Measurements from ENCODE around the gene GJB1. TPM values are rescaled to one million over a fixed set of nuclear protein-coding genes. Genes with fewer than 3 reads are reported as not detected.

GJB1 gene
- total RNA-seq, 4 donors from 2014 or later = not detected

DNA sequence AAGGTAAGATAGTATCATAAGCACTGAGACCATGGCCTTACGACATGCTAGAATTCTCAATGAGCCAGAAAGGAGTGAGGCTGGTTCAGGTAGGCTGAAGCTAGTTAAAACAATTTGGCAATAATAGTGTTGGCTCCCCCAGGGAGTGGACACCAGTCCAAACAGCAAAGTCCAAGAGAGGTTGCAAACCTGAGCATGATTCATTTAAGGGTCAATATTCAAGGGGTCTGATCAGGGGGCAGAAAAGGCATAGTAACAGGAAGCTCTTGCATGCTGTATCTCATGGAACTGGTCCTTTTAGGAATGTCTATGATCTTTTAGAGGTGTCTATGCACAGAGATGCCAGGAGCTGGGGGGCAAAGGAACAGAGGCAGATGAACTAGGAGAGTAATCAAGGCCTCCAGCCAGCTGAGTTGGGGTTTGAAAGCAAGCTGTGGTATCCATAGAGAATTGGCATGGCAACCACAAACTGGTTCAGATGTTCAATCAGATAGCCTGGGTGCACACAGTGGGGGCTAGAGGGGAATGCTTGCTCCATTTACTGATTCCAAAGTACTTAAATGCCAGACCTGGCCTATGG, 5.1 kb downstream of the GJB1 start:
- Histone ChIP-seq H3K36me3 (no peaks in the 10 kb centered on the region), H3K27me3 (no peaks in the 10 kb centered on the region), H3K4me3 (no peak overlapping the region), H3K4me1 (no peaks in the 10 kb centered on the region), H3K27ac (no peak overlapping the region), H3K9me3 (no peaks in the 10 kb centered on the region)
- TF ChIP-seq CTCF (IDR thresholded peaks at IDR 0.05) (no peak), POLR2A (IDR thresholded peaks at IDR 0.05) (no peak), EP300 (IDR thresholded peaks at IDR 0.05) (no peak), POLR2AphosphoS5 (IDR thresholded peaks at IDR 0.05) (no peak)
- WGBS, 2 donors (ENCODE audit: low coverage in 1 of 2) = 80% methylated on average over 1 of the region's 1 CpG; no CpG with 5 or more reads in 1 of the 2 donors
- ATAC-seq = no peak

GRCh38 chrX:71235482-71235881, 12.5 kb downstream of the GJB1 start:
- TF ChIP-seq POLR2A (IDR thresholded peaks at IDR 0.05) = no peak
- no peak for TF ChIP-seq CTCF (IDR thresholded peaks at IDR 0.05)
- TF ChIP-seq EP300 (IDR thresholded peaks at IDR 0.05) = no peak
- no peak for TF ChIP-seq POLR2AphosphoS5 (IDR thresholded peaks at IDR 0.05)
- Histone ChIP-seq H3K4me3 (no peak overlapping the region), H3K27ac (no peak overlapping the region), H3K36me3 (peaks cover 0 to 5% of the 10 kb centered on the region in 2 donors), H3K27me3 (no peaks in the 10 kb centered on the region), H3K9me3 (no peaks in the 10 kb centered on the region), H3K4me1 (no peaks in the 10 kb centered on the region)
- ATAC-seq = no peak
- WGBS, 2 donors (ENCODE audit: low coverage in 1 of 2) = 44 to 58% methylated on average over 2 of the region's 3 CpGs

GRCh38 chrX:71236836-71237235, 13.8 kb downstream of the GJB1 start:
- no peak overlapping the region for H3K27ac ChIP-seq
- no peak for TF ChIP-seq EP300 (IDR thresholded peaks at IDR 0.05)
- TF ChIP-seq POLR2AphosphoS5 (IDR thresholded peaks at IDR 0.05) = no peak
- TF ChIP-seq CTCF (IDR thresholded peaks at IDR 0.05) = no peak
- TF ChIP-seq POLR2A (IDR thresholded peaks at IDR 0.05) = no peak
- H3K27me3 ChIP-seq = no peaks in the 10 kb centered on the region
- H3K4me1 ChIP-seq = no peaks in the 10 kb centered on the region
- no peak for ATAC-seq
- no CpG with 5 or more reads among the region's 1 CpG for WGBS, 2 donors (ENCODE audit: low coverage in 1 of 2)
- H3K36me3 ChIP-seq = peaks cover 0 to 18% of the 10 kb centered on the region in 2 donors
- no peaks in the 10 kb centered on the region for H3K9me3 ChIP-seq
- no peak overlapping the region for H3K4me3 ChIP-seq

DNA sequence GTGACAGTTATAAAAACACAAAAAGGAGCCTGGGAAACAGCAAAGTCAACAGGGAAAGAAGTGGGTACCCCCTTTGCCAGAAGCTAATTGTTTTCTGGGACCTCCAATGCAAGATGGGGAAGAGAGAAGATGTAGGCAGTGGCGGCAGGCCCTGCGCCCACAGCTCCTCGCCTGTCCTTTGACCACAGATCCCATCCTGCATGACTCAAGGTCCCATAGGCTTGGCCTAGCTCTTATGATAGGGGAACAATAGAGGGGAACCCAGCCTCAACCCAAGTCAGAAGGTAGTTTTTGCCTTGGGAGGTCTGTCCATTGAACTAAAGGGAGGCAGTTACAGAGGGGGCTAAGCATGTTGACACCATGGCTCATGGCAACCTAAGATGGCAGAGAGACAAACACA, 16.8 kb downstream of the GJB1 start:
- ATAC-seq = no peak
- Histone ChIP-seq H3K9me3 (no peaks in the 10 kb centered on the region), H3K27me3 (no peaks in the 10 kb centered on the region), H3K4me3 (no peak overlapping the region), H3K36me3 (peaks cover 0 to 48% of the 10 kb centered on the region in 2 donors), H3K27ac (no peak overlapping the region), H3K4me1 (no peaks in the 10 kb centered on the region)
- WGBS, 2 donors (ENCODE audit: low coverage in 1 of 2) = 73% methylated on average over 3 of the region's 3 CpGs; no CpG with 5 or more reads in 1 of the 2 donors
- TF ChIP-seq POLR2A (IDR thresholded peaks at IDR 0.05) = no peak
- TF ChIP-seq EP300 (IDR thresholded peaks at IDR 0.05) = no peak
- no peak for TF ChIP-seq CTCF (IDR thresholded peaks at IDR 0.05)
- TF ChIP-seq POLR2AphosphoS5 (IDR thresholded peaks at IDR 0.05) = no peak

GRCh38 chrX:71241301-71241700, 18.3 kb downstream of the GJB1 start:
- H3K9me3 ChIP-seq = no peaks in the 10 kb centered on the region
- no peak for TF ChIP-seq EP300 (IDR thresholded peaks at IDR 0.05)
- no peak for TF ChIP-seq POLR2A (IDR thresholded peaks at IDR 0.05)
- no peak for TF ChIP-seq POLR2AphosphoS5 (IDR thresholded peaks at IDR 0.05)
- TF ChIP-seq CTCF (IDR thresholded peaks at IDR 0.05) = no peak
- WGBS, 2 donors (ENCODE audit: low coverage in 1 of 2) = 60% methylated on average over 1 of the region's 6 CpGs; no CpG with 5 or more reads in 1 of the 2 donors
- no peaks in the 10 kb centered on the region for H3K27me3 ChIP-seq
- H3K27ac ChIP-seq = no peak overlapping the region
- no peaks in the 10 kb centered on the region for H3K4me1 ChIP-seq
- ATAC-seq = no peak
- H3K36me3 ChIP-seq = peaks cover 0 to 63% of the 10 kb centered on the region in 2 donors
- H3K4me3 ChIP-seq = no peak overlapping the region

All from gastroesophageal sphincter (tissue), 4 donors.